ENCODE measurements around the gene CCDC150.

CCDC150 gene

GRCh38 chr2:196670342-196670741 is 30.8 kb downstream of the CCDC150 start:
- Histone ChIP-seq H3K27ac (replicated peaks) (no peak overlapping the region), H3K4me3 (replicated peaks; ENCODE audit: insufficient read depth, low read length) (no peak overlapping the region), H3K27me3 (ENCODE audit: insufficient read depth, poor library complexity, severe bottlenecking) (no peaks in the 10 kb centered on the region)
- TF ChIP-seq SPI1 (IDR thresholded peaks at IDR 0.05; ENCODE audit: borderline replicate concordance, low read depth) (no peak), REST (IDR thresholded peaks at IDR 0.05; ENCODE audit: insufficient replicate concordance, low read depth) (no peak), GABPA (IDR thresholded peaks at IDR 0.05; ENCODE audit: low read depth) (no peak), CTCF (IDR thresholded peaks at IDR 0.05; ENCODE audit: insufficient read depth, low read length) (no peak), POLR2AphosphoS5 (IDR thresholded peaks at IDR 0.05; ENCODE audit: low read depth) (no peak)
- DNase-seq (ENCODE audit: low read depth in 1 of 2, low spot score in 1 of 2): no peak

GRCh38 chr2:196675963-196676362 is 36.4 kb downstream of the CCDC150 start:
- TF ChIP-seq GABPA (IDR thresholded peaks at IDR 0.05; ENCODE audit: low read depth) (no peak), SPI1 (IDR thresholded peaks at IDR 0.05; ENCODE audit: borderline replicate concordance, low read depth) (no peak), POLR2AphosphoS5 (IDR thresholded peaks at IDR 0.05; ENCODE audit: low read depth) (no peak), REST (IDR thresholded peaks at IDR 0.05; ENCODE audit: insufficient replicate concordance, low read depth) (no peak), CTCF (IDR thresholded peaks at IDR 0.05; ENCODE audit: insufficient read depth, low read length) (no peak)
- DNase-seq (ENCODE audit: low read depth in 1 of 2, low spot score in 1 of 2): no peak
- no peak overlapping the region for H3K27ac ChIP-seq (replicated peaks)
- H3K27me3 ChIP-seq (ENCODE audit: insufficient read depth, poor library complexity, severe bottlenecking): no peaks in the 10 kb centered on the region
- H3K4me3 ChIP-seq (replicated peaks; ENCODE audit: insufficient read depth, low read length): no peak overlapping the region

GRCh38 chr2:196677404-196677803 is 37.9 kb downstream of the CCDC150 start:
- Histone ChIP-seq H3K27ac (replicated peaks) (no peak overlapping the region), H3K4me3 (replicated peaks; ENCODE audit: insufficient read depth, low read length) (no peak overlapping the region), H3K27me3 (ENCODE audit: insufficient read depth, poor library complexity, severe bottlenecking) (no peaks in the 10 kb centered on the region)
- no peak for DNase-seq (ENCODE audit: low read depth in 1 of 2, low spot score in 1 of 2)
- TF ChIP-seq POLR2AphosphoS5 (IDR thresholded peaks at IDR 0.05; ENCODE audit: low read depth) (no peak), SPI1 (IDR thresholded peaks at IDR 0.05; ENCODE audit: borderline replicate concordance, low read depth) (no peak), CTCF (IDR thresholded peaks at IDR 0.05; ENCODE audit: insufficient read depth, low read length) (no peak), GABPA (IDR thresholded peaks at IDR 0.05; ENCODE audit: low read depth) (no peak), REST (IDR thresholded peaks at IDR 0.05; ENCODE audit: insufficient replicate concordance, low read depth) (no peak)

Measured in HL-60 (cell line).